Fibroblast of pulmonary artery (primary cell): ENCODE data around the gene ELF1.

Experiments used
- DNase-seq: peaks from one replicate; pipeline ENCODE4 v3.0.0-alpha.2; 2010; ENCODE audit warnings: low read depth
- H3K4me3 ChIP-seq: replicated peaks from 2 replicates; pipeline ENCODE4 v1.5.1; 2011; ENCODE audit warnings: low read depth, mild to moderate bottlenecking, control low read depth, low read length, moderate library complexity
- CTCF ChIP-seq: IDR thresholded peaks from 2 replicates; pipeline ENCODE4 v1.5.1; 2011; ENCODE audit warnings: mild to moderate bottlenecking, control low read depth, low read length, inconsistent platforms; ENCODE audit errors: missing control alignments

The ELF1 gene

GRCh38 chr13:40973409-40973808 lies 45.7 kb downstream of the ELF1 start:
- TF ChIP-seq CTCF = no peak
- H3K4me3 ChIP-seq = no peak overlapping the region
- DNase-seq = no peak

GRCh38 chr13:40971321-40971720 lies 47.8 kb downstream of the ELF1 start:
- no peak for TF ChIP-seq CTCF
- DNase-seq = no peak
- no peak overlapping the region for H3K4me3 ChIP-seq

DNA sequence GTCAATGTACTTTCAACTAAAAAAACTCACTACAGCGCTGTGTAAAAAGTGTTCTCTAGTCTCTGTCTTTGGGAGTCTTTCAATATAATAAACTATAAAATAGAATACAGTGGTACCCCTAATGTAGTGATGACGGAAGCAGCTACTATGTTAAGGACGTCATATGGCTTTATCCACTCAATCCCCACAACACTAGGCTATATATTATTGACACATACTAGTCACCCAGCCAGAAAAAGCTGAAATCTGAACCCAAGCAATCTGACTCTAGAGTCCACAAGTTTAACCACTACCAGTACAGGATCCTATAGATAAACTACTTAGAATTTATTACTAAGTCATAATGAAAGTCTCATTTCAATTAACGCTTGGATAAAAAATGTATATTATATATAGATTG lies 48.3 kb downstream of the ELF1 start:
- no peak for DNase-seq
- TF ChIP-seq CTCF = no peak
- no peak overlapping the region for H3K4me3 ChIP-seq

- DNase-seq = no peak
- H3K4me3 ChIP-seq = no peak overlapping the region
- no peak for TF ChIP-seq CTCF
Measured at GRCh38 chr13:40969169-40969901, 49.8 kb downstream of the ELF1 start.

GRCh38 chr13:40968416-40969000 lies 50.6 kb downstream of the ELF1 start:
- no peak for DNase-seq
- H3K4me3 ChIP-seq = no peak overlapping the region
- no peak for TF ChIP-seq CTCF

DNA sequence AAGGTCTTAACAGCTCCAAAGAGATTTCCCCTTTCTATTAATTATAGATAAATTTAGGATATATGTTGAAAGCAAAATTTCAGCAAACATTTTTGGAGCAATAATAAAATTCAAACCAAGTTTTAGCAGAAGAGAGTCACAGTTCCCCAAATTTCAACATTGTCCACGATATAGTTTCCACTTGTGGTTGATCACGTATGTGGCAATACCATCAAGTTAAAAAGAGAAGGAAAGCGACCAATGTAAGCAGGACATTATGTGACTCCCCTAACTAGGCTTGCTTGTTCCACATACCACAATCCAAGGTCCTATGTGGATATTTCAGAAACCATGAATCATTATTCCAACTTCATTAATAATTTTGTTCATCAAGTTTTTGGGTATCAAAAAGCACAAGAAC lies 52.8 kb downstream of the ELF1 start:
- no peak for DNase-seq
- H3K4me3 ChIP-seq = no peak overlapping the region
- TF ChIP-seq CTCF = no peak

DNA sequence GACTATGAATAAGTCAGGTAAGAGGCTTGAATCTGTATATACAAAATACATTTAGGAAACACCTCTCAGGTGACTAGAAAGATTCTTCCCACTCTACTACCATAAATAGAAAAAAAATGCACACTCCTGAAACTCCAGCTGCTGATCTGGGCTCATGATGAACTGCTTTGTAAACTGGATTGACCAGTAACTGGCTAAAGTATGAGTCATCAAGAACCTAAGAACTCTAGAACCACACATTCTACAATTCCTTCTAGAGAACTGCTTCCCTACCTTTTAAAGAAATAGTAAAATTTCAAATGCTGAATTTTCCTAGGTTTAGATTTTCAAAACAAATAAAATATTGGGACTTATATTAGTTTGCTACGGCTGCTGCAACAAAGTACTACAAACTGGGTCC lies 55.2 kb downstream of the ELF1 start:
- no peak overlapping the region for H3K4me3 ChIP-seq
- peak; percentile 53 for DNase-seq
- no peak for TF ChIP-seq CTCF
